ENCODE measurements around the gene SLC18A3.

Gene SLC18A3

DNA sequence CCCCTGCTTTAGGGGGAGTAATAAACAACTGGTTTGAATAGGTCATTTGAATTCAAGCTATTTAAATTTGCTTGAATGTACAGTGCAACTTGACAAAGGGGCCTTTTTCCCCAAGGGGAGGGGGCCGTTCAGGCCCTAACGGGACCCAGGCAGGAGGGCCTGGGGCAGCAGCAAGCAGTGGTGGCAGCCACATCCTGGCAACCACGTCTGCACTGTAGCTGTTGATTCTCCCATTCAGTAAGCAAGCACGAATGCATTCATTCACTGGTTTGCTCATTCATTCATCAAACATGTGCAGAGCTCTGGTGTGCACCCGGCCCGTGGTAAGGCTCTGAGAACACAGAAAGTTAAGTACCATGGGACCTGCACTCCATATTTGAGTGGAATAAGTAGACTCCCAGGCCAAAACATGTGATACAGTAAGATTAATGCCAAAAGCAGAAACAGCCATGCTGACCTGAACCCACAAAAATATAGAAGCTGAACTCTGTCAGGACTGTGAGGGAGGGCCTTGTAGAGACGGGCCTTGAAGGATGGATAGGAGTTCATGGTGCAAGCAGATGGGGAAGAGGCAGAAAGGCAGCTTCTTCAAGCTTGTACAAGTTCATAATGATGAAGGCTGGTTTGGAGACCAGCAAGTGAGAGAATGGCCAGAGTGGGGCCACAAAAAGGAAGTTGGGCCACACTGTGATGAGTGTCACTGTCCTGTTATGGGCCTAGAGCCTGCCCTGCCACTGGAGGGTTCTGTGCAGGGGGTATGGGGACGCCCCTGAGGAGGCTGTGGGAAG is 40.0 kb downstream of the SLC18A3 start:
- Histone ChIP-seq H3K36me3 (replicated peaks) (no peaks in the 10 kb centered on the region), H3K27me3 (replicated peaks) (no peaks in the 10 kb centered on the region), H3K27ac (no peak overlapping the region), H3K4me3 (ENCODE audit: low read depth, low read length) (no peak overlapping the region)
- TF ChIP-seq, protein P1, sequence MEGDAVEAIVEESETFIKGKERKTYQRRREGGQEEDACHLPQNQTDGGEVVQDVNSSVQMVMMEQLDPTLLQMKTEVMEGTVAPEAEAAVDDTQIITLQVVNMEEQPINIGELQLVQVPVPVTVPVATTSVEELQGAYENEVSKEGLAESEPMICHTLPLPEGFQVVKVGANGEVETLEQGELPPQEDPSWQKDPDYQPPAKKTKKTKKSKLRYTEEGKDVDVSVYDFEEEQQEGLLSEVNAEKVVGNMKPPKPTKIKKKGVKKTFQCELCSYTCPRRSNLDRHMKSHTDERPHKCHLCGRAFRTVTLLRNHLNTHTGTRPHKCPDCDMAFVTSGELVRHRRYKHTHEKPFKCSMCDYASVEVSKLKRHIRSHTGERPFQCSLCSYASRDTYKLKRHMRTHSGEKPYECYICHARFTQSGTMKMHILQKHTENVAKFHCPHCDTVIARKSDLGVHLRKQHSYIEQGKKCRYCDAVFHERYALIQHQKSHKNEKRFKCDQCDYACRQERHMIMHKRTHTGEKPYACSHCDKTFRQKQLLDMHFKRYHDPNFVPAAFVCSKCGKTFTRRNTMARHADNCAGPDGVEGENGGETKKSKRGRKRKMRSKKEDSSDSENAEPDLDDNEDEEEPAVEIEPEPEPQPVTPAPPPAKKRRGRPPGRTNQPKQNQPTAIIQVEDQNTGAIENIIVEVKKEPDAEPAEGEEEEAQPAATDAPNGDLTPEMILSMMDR (IDR thresholded peaks at IDR 0.05; ENCODE audit: low read depth, low read length, missing control alignments) = no peak
- in situ Hi-C loops (cut with HindIII; ENCODE audit: low pct_ligation_motif_present, low sequenced_read_pairs) = no loop called here
- no peak for DNase-seq

DNA sequence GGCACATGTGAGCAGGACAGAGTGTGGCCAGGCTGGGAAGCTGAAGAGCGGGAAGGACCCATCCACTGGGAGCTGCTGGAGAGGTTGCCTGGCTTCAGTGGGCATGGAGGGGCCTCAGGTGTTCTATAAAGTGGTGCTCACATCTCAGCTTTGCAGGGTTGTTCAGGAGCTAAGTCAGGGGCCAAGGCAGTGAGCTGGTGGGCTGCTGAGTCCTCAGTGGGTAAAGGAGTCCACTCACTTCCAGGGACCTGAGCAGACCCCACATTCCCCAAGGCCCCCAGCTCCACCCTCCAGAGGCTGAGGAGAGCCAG is 40.6 kb downstream of the SLC18A3 start:
- H3K36me3 ChIP-seq (replicated peaks) = no peaks in the 10 kb centered on the region
- DNase-seq = no peak
- no peak overlapping the region for H3K27ac ChIP-seq
- no peaks in the 10 kb centered on the region for H3K27me3 ChIP-seq (replicated peaks)
- TF ChIP-seq, protein P1 (IDR thresholded peaks at IDR 0.05; ENCODE audit: low read depth, low read length, missing control alignments) = no peak
- no peak overlapping the region for H3K4me3 ChIP-seq (ENCODE audit: low read depth, low read length)
- in situ Hi-C loops (cut with HindIII; ENCODE audit: low pct_ligation_motif_present, low sequenced_read_pairs) = no loop called here

DNA sequence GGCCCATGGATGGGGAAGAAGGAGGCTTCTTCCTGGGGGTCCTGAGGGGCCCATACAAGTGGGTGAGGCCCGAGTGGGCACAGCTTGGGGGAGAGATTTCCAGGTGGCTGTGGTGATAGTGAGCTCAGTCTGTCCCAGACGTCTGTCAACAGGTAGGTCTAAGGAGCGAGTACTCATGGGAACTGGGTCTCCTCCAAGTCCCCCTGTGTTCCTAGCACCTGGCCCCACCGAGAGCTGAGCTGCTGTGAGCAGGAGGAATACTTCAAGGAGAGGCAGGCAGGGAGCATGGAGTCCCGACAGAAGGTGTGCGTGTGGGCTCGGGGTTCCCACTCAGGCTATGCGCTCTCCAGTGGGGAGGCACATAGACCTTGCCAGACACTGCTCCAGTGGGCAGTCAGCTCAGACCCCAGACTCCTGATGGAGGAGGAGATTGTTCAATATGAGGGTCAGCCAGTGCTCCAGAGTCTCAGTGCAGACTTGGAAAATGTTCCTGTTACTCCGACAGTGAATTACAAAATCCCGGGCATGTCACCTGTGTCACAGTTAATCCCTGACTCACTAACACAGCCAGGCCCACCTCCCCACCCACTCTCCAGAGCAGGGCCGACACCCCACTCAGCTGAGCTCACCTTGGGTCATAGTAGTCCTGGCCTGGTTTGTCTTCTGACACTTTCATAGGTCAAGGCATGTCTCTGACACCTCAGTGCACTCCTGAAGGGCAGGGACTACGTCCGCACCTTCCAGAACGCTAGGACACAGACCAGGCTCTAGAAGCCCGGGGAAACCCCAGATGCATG is 41.1 kb downstream of the SLC18A3 start:
- in situ Hi-C loops (cut with HindIII; ENCODE audit: low pct_ligation_motif_present, low sequenced_read_pairs) = no loop called here
- H3K36me3 ChIP-seq (replicated peaks) = no peaks in the 10 kb centered on the region
- H3K4me3 ChIP-seq (ENCODE audit: low read depth, low read length) = no peak overlapping the region
- TF ChIP-seq, protein P1 (IDR thresholded peaks at IDR 0.05; ENCODE audit: low read depth, low read length, missing control alignments) = no peak
- H3K27me3 ChIP-seq (replicated peaks) = no peaks in the 10 kb centered on the region
- no peak for DNase-seq
- no peak overlapping the region for H3K27ac ChIP-seq

DNA sequence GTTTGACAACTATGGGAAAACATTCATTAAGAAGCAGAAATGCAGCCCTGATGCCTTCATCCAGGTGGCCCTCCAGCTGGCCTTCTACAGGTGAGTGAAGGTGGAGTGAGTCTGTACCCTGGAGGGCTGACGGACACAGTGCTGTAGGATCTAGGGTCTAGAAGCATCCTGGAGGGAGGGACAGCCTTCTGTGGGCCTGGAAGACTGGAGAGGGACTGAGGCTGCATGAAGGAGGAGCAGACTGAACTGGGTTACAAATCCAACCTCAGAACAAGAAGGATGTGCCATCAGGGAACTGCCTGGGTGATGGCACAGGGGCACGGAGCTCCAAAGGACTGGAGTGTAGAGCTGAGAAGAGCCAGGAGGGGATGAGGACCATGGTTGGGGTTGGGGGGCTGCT is 41.8 kb downstream of the SLC18A3 start:
- TF ChIP-seq, protein P1 (IDR thresholded peaks at IDR 0.05; ENCODE audit: low read depth, low read length, missing control alignments) = no peak
- H3K27ac ChIP-seq = no peak overlapping the region
- no peak for DNase-seq
- H3K4me3 ChIP-seq (ENCODE audit: low read depth, low read length) = no peak overlapping the region
- in situ Hi-C loops (cut with HindIII; ENCODE audit: low pct_ligation_motif_present, low sequenced_read_pairs) = no loop called here
- H3K36me3 ChIP-seq (replicated peaks) = no peaks in the 10 kb centered on the region
- H3K27me3 ChIP-seq (replicated peaks) = no peaks in the 10 kb centered on the region

GRCh38 chr10:49652421-49653272 is 42.5 kb downstream of the SLC18A3 start:
- DNase-seq = no peak
- Histone ChIP-seq H3K27ac (no peak overlapping the region), H3K36me3 (replicated peaks) (no peaks in the 10 kb centered on the region), H3K27me3 (replicated peaks) (no peaks in the 10 kb centered on the region), H3K4me3 (ENCODE audit: low read depth, low read length) (no peak overlapping the region)
- in situ Hi-C loops (cut with HindIII; ENCODE audit: low pct_ligation_motif_present, low sequenced_read_pairs) = no loop called here
- TF ChIP-seq, protein P1 (IDR thresholded peaks at IDR 0.05; ENCODE audit: low read depth, low read length, missing control alignments) = no peak

Data from brain microvascular endothelial cell (primary cell).